HG03565 (cell line): Measurements from ENCODE around the gene LACRT.
"Not testable (repeated sequence)": the region's sequence is repeated elsewhere in the genome, so short reads cannot be mapped to it uniquely, and the experiment has no call there.

Experiments
- ATAC-seq: cut with Tn5 transposase; IDR thresholded peaks from one replicate; pipeline ENCODE4 v1.9.1; 2021; ENCODE audit warnings: mild to moderate bottlenecking, moderate library complexity; ENCODE audit not compliant: unreplicated experiment

LACRT gene

DNA sequence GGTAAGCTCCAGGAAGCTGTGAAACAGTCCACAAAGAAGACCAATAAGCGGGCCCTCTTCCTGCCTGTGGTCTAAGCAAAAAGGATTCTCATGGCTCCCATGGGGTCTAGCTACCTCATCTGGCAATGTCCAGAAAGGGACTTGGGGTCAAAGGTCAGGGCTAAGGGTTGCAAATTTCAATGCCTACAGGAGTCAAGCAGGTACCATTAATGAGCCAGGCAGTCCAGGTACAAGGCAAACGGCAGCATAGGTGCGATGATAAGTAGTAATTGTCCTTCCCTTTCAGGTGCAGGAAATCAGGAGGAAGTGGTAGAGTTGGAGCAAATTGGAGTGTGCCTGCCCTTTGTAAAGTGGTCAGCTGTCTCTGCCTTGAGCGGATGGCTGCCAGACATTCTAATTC is 6.4 kb upstream of the LACRT start:
- no peak for ATAC-seq

GRCh38 chr12:54639112-54639511 is 4.4 kb upstream of the LACRT start:
- not testable (repeated sequence) for ATAC-seq

DNA sequence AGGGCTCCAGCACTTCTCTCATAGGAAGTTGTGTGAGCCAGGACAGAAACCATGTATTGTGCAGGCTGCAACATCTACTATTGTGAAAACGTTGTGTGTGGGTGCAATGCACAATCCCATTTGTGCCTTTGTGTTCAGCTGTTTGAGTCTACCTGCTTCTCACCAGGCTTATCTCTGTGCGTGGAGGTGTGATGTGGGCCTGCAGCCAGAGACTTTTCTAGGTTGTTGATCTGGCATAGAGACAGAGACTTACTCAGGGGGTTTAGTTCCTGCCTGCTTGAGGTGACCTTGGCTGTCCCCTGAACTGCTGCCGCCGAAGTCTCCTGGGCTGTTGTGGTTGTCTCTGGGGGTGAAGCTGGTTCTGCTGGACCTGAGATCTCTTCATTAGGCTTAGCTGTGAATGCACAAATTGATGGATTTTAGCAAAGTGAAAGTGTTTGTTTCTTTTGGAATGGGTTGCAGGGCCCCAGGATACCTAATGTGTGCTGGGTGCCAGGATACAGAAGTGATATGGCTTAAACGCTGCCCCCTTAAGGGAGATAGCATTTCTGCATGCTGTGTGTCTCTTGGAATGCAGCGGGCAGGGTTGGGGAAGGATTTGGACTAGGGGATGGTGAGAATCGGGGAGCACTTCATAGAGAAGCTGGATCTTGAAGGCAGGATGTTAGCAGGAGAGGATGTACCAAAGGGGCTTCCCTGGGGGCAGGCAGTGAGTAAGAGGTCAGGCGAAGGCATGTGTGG is 2.5 kb downstream of the LACRT start:
- ATAC-seq: no peak

DNA sequence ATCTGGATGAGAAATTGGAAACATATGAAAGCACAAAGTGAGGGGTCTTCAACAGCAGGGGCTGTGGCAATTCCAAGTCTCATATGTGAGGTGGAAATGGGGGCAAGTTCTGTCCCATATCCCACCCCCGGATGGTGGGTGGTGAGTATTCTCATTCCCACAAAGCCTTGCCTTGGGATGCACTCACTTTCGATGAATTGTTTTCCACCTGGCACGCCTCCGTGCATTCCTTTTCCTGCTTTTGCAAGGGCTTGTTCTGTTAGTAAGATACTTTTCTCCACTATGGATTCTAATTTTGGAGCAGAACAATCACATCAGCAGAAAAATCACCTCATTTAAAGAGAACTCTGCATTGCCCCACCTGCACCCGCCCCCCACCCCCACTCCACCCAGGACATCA is 3.1 kb downstream of the LACRT start:
- no peak for ATAC-seq

GRCh38 chr12:54629925-54630324 is 4.8 kb downstream of the LACRT start:
- ATAC-seq: no peak

- ATAC-seq: no peak
Observed at GRCh38 chr12:54628186-54628846, 6.4 kb downstream of the LACRT start.

- ATAC-seq: no peak
Observed at GRCh38 chr12:54627304-54627703, 7.4 kb downstream of the LACRT start.

DNA sequence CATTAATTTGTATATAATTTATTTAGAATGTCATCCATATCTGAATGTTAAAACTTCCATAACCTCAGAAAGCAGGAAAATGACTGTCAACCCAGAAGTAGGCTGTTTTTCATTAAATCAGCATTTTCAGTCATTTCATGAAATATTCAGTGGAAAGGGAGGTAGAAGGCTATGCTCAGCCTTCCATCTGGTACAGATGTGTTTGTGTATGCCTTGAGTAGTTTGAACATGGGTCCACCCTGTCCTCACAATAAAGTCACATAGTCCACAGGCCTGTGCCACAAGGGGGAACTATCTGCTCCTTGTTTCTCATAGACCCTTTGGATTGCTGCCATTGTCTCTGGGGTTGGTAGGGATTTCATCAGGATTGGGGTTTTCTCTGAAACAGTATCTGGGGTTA is 9.1 kb downstream of the LACRT start:
- no peak for ATAC-seq

DNA sequence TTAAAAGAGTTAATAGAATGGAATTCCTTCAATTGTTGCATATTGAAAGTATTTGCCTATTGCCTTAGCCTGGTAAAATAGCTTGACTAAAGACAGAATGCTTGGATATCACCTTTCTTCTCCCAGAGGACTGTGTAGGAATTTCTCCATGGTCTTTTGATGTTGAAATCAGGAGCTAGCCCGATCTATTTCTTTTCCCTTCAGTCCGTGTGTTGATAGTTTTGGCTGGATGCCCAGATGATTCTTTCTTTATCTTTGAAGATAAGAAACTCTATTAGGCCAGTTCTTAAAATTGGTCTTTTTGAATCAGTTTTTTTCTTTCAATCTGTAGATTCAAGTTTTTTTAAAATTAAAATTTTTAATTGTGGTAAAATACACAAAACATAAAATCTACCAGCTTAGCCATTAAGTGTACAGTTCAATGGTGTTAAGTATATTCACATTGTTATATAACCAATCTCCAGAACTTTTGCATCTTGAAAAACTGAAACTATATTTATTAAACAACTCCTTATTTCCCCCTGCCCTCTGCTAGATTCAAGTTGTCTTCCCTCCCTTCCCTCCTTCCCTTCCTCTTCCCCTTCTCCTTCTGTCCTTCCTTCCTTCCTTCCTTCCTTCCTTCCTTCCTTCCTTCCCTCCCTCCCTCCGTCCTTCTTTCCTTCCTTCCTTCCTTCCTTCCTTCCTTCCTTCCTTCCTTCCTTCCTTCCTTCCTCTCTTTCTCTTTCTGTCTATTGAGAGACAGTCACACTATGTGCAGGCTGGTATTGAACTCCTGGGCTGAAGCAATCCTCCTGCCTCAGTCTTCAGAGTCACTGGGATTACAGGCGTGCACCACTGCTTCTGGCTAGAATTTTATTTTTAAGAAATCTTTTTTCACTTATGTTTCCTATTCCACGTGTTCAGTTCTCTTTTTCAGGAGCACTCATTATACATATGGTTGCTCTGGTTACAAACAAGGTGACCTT is 10.1 kb downstream of the LACRT start:
- no peak for ATAC-seq

- no peak for ATAC-seq
Observed at GRCh38 chr12:54622463-54623183, 12.1 kb downstream of the LACRT start.

DNA sequence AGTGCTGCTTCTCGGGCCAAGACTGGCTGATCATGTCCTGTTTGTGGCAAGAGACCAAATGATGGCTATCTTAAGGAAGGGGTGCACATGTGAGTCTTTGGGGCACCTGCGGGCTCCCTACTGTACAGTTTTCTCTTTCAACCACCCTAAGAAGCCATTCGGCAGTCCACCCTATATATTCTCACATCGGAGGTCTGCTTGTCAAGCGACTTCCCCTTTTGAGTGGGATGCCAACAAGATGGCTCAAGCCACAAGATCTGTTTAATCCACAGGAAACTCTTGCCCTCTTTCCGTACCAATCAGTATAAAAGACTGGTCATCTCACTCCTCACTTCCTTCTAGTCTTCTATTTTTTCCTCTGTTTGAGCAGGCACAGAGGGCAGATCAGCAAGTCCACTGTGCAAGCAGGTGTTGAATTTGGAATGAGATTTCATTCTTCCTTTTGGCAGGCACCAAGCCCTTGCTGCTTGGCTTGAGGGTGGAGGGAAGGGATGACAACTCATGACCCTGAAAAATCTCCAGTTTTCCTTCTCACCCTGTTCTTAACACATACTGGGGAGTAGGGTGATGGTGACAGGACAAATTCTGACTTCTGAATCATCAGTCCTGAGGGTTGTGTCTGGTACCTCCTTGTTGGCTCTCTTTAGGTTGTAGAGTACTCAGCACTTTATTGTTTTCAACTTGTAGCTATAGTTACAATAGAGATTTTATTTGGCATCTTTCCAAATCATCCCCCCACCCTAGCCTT is 17.6 kb downstream of the LACRT start:
- ATAC-seq: no peak

GRCh38 chr12:54612225-54612750 is 22.4 kb downstream of the LACRT start:
- ATAC-seq: no peak

GRCh38 chr12:54611715-54612149 is 23.0 kb downstream of the LACRT start:
- ATAC-seq: no peak

- no peak for ATAC-seq
Observed at GRCh38 chr12:54608769-54609168, 25.9 kb downstream of the LACRT start.

GRCh38 chr12:54608156-54608555 is 26.5 kb downstream of the LACRT start:
- ATAC-seq: no peak

DNA sequence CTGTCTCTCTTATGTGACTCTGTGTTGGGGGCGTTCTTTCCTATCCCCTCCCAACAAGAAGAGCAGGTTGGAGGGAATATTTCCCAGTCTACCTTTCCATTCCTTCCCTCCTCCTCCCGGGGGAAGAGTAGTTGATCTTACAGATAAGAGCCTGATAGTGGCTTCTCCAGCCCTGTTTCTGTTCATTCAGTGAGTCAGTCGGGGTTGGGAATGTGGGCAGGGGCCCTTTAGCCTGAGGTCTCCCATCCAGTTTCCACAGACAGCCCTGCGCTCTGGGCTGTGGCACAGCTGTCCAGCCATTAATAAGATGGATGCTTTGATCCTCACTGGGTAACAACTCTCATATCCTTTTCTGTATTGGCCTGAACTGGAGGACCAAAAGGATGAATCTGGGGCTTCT is 28.1 kb downstream of the LACRT start:
- ATAC-seq: no peak

- ATAC-seq: no peak
Observed at GRCh38 chr12:54605138-54605970, 29.3 kb downstream of the LACRT start.

DNA sequence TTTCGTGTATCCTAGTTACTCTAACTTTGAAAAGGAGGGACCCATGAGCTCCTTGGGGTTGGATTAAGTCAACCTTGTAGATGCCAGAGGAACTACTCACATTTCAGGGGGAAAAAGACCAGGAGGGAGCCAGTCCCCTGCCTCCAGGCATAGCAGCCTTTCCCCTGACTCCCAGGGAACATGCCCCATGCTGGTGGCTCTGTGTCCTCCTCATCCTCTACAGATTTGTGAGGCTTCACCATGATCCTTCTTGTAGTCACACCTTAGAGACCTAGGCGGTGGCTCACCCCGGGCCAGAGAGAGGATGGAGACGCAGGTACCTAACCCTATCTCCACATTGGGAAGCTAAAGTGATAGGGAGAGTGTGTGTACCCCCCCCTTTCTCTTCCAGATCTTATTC is 30.3 kb downstream of the LACRT start:
- no peak for ATAC-seq

DNA sequence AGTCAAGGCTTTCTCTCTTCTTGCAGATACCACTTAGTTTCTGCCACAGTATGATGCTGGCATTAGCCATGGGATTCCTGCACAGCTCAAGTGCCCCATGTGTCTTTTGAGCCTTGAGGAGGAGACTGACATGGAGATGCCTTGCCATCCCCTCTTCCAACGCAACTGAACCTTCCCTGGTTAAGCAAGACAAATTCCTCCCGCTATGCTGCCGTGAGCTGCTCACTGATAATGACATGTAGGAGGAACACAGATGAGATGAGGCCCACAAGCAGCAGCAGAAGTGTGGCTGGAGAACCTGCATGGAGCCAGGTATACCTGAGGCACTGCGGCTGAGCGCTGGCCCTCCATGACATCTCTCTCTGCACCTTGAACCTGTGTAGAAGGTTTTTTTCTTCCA is 30.8 kb downstream of the LACRT start:
- ATAC-seq: no peak
